ENCODE results near the gene DNAJC3.

DNA sequence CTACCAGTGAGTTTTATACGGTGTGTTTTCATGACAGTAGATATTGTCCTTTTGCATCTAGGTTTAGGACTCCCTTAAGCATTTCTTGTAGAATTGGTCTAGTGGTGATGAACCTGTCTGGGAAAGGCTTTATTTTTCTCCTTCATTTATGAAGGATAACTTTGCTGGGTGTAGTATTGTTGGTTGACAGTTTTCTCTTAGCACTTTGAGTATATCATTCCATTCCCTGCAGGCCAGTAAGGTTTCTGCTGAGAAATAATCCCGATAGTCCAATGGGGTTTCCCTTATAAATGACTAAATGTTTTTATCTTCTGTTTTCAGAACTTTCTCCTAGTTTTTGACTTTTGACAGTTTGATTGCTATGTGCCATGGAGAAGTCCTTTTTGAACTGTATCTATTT is 57.2 kb downstream of the DNAJC3 start:
- TF ChIP-seq, protein P1, sequence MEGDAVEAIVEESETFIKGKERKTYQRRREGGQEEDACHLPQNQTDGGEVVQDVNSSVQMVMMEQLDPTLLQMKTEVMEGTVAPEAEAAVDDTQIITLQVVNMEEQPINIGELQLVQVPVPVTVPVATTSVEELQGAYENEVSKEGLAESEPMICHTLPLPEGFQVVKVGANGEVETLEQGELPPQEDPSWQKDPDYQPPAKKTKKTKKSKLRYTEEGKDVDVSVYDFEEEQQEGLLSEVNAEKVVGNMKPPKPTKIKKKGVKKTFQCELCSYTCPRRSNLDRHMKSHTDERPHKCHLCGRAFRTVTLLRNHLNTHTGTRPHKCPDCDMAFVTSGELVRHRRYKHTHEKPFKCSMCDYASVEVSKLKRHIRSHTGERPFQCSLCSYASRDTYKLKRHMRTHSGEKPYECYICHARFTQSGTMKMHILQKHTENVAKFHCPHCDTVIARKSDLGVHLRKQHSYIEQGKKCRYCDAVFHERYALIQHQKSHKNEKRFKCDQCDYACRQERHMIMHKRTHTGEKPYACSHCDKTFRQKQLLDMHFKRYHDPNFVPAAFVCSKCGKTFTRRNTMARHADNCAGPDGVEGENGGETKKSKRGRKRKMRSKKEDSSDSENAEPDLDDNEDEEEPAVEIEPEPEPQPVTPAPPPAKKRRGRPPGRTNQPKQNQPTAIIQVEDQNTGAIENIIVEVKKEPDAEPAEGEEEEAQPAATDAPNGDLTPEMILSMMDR (IDR thresholded peaks at IDR 0.05): no peak
- TF ChIP-seq POLR2A (IDR thresholded peaks at IDR 0.05): no peak
- no peak for TF ChIP-seq POLR2AphosphoS5 (IDR thresholded peaks at IDR 0.05)
- no peak for TF ChIP-seq EP300 (IDR thresholded peaks at IDR 0.05)
